ENCODE measurements around the gene FREM3.
"Not testable (repeated sequence)": the region's sequence is repeated elsewhere in the genome, so short reads cannot be mapped to it uniquely, and the experiment has no call there.

Gene FREM3

DNA sequence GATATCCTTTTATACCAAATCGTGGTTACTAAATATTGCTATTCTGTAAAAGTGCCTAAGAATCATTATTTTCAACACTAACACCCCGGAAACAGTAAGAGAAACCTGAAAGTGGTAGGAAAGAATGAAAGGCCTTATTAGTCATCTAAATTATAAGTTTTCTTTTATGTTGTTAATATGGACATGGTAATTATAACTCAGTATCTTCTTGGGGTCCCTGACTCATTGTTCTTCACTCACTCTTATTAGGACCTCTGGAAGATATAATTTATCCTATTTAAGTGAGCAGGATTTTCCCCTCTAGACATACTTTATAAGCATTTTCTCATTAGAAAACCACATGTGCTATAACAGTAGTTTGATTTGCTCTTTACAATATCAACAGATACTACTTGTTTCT, 136.0 kb downstream of the FREM3 start:
- peak; percentile 65 to 83 for ATAC-seq

DNA sequence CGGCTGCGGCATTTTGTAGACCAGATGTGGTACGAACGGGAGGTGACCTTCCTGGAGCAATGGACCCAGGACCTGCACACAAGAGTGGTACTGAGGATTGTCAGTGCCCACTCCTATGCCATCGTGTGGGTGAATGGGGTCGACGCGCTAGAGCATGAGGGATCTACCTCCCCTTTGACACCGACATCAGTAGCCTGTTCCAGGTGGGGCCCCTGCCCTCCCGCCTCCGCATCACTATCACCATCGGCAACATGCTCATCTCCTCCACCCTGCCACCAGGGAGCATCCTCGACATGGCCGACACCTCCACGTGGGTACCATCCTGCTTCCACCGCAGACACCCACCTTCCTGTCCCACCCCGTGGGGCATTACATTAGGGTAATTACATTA, 140.7 kb downstream of the FREM3 start:
- peak; percentile 5 to 23 for ATAC-seq

DNA sequence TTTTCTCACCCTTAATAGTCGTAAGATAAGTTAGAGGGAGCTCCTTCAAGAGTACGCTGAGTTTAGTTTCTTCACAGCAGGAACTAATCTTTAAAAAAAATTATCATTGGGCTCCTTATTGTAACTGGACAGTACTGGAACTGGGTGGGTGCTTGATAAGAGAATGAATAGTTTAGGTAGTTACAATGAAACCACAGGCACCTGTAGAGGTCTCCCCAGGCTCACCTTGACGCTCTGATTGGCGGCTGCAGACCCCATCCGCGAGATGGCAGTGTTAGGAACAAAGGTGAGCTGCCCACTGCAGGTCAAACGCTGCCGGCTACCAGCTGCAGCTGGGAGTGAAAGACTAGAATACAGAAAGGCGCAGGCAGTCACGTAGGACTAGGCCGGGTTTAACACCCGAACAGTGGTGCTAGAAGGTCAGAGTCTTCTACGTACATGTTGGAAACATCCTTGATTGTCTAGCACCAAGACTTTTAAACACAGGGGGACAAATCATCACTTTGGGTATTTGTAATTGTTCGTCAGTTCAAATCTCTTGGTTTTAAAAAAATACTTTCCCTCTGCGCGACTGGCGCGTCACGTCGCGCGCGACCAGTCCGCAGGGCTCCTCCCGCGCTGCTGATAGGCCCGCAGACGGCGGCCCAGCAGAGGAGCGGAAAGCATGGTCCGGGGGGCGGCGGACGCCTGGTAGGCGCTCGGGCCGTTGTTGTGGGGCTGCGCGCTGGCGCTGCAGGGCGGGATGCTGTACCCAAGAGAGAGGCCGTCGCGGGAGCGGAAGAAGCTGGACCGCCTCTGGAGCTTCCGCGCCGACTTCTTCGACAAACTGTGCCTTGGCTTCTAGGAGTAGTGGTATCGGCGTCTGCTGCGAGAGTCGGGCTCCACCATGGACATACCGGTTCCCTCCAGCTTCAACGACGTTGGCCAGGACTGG, 141.4 kb downstream of the FREM3 start:
- ATAC-seq: peak; percentile 84 to 86

DNA sequence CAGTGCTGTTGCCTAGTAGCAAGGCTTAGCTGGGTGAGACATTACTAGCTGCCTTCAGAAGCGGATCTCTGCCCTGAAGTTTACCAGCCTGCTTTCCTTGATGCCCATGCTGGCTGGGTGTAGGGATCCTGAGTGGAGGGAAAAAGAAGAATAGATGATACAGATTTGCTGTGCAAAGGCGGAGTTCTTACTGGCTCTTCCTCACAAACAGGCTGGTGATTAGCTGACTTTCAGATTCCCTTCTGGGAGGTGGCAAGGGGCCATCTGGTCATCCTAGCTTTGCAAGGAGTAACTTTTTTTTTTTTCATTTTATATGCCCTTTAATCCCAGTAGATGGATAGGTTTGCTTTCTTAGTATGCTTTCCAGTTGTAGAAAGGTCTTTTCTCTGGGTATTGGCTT, 142.2 kb downstream of the FREM3 start:
- ATAC-seq: no peak

DNA sequence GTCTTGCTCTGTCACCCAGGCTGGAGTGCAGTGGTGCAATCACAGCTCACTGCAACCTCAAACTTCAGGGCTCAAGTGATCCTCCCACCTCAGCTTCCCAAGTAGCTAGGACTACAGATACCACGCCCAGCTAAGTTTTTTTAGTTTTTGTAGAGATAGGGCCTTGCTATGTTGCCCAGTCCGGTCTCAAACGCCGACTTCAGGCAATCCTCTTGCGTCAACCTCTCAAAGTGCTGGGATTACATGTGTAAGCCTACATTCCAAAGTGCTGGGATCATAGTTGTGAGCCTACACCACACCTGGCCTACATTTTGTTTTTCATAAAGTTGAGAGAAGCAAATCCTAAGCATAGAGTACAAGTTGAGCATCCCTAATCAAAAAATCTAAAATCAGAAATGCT, 144.8 kb downstream of the FREM3 start:
- no peak for ATAC-seq

DNA sequence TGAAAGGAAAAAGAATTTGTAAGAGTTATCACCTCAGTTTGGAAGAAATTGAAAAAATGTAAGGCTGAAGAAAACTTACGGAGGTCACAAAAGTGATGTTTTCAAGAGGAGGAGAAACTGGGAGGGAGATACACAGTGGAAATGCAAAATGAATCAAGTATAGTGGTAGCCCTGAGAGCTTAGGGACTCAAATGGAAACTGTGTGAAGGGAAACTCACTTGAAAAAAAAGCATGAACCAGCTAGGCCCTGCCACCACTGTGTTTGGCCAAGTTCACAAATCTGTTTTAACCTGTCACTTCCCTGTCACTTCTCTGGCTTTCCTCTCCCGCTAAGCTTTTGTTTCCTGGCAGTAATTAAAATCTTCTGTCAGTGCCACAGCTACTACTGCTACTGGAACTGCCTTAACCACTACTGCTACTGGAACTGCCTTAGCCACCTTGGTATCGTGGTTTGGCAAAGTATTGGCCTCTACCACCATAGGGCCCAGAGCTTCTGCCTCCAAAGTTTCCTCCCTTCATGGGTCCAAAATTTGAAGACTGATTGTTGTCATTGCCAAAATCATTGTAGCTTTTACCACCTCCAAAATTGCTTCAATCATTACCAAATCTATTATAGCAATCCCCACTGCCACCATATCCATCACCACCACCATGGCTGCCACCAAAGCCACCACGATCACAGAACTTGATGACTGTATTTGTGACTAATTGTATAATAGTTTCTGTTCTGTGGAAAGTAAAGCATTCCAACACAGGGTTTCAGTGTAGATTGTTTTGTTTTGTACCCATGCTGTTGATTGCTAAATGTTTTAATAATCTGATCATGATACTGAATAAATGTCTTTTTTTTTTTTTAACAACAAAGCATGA, 145.5 kb downstream of the FREM3 start:
- no peak for ATAC-seq

DNA sequence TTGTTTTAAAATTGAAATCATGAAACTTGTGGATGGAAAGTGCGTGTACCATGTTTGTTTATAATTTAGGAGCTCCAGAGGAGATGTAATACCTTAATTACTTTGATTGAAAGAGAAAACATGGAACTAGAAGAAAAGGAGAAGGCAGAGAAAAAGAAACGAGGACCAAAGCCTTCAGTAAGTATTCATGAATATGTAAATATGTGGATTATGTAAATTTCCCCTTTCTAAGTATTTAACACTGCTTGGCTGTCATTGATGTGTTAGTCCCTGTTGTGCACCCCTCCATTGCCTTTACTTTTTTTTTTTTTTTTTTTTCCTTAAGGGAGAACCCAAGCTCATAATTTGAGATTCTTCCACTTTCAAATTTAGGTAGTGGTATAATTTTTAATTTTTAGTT, 150.5 kb downstream of the FREM3 start:
- no peak for ATAC-seq

DNA sequence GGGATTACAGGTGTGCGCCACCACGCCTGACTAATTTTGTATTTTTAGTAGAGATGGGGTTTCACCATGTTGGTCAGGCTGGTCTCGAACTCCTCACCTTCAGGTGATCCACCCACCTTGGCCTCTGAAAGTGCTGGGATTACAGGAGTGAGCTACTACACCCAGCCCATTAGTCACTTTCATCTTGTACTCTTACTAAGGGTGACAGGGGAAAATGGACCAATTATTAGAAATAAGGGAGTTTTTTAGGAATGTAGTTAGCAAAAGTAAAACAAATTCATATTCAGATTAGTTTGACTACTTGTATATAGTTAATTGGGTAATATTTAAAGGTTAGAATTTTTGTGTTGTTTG, 160.8 kb downstream of the FREM3 start:
- peak; percentile 44 to 53 for ATAC-seq

DNA sequence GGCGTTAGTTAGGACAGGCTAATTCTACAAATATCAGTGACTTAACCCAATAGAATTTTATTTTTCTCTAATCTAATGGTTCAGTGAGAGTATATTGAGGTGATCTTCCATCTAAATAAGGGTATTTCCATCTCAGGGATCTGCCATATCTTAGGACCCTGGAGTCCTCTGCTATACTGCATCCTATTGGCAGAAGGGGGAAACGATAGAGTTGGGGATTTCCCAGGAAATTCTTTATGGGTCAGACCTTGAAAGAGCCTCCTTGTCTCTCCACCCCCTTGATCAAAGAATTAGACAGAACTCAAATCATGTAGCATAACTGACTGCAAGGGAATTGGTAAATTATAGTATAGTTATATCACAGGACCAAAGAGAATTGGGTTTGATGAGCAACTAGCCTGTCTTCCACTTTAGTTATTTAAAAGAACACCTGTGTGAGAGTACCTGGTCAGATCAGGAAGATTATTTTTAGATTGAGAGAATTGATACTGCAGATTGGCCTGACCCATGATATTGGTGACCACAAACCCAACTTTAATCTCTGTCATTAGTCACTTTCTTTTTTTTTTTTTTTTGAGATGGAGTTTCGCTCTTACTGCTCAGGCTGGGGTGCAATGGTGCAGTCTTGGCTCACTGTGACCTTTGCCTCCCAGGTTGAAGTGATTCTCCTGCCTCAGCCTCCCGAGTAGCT, 161.4 kb downstream of the FREM3 start:
- ATAC-seq: peak; percentile 53 to 69

DNA sequence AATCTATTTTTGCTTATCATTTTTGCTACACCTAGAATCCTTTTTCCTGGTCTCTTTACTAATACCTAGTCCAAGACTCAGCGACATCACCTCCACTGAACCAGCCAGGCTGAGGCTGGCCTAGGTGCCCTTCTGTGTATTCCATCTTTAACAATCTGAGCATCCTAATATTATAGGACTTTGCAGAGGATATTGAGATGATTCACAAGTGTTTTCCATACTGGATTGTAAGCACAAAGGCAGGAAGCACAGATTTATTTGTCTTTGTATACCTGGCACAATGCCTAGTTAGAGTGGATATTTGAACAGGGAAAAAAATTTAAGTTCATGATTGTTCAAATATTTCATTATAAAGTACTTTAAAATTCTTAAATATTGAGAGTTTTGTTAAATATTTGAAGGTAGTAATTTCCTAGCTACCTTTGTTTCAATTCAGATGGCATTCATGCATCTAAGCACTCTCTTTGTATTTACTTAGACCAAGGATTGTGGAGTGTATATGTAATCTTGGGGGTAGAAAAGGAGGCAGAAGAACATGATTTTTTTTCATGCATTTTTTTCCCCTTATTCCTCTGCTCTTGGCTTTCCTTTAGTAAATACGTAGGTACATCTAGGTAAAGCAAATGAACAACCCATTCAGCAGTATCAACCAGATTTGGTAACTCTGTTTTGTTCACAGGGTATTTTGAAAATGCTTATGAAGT, 168.5 kb downstream of the FREM3 start:
- no peak for ATAC-seq

DNA sequence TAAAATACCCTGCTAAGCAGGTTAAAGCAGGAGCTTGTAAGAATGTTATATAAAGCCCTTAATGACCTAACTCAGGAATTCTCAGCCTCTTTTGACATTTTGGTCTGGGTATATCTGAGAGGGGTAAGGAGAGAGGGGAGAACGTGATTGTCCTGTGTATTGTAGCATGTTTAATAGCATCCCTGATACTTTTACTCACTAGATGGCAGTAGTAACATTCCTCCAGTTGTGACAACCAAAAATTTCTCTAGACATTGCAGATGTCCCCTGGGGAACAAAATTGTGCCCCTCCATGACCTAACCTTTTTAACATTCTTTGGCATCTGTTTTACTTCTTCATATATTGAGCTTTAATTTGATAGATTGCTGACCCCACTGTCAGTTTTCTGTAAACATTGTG, 169.1 kb downstream of the FREM3 start:
- no peak for ATAC-seq

DNA sequence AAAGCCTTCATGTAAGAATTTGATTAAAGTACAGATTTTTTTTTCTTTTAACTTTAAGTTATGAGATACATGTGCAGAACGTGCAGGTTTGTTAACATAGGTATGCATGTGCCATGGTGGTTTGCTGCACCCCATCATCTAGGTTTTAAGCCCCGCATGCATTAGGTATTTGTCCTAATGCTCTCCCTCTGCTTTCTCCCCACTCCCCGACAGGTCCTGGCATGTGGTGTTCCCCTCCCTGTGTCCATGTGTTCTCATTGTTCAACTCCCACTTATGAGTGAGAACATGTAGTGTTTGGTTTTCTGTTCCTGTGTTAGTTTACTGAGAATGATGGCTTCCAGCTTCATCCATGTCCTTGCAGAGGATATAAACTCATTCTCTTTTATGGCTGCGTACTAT, 172.4 kb downstream of the FREM3 start:
- not testable (repeated sequence) for ATAC-seq
